HG03175 (cell line): ENCODE measurements around the gene ADAMTSL2.
"Not testable (repeated sequence)": the region's sequence is repeated elsewhere in the genome, so short reads cannot be mapped to it uniquely, and the experiment has no call there.

Experiments used
- ATAC-seq: cut with Tn5 transposase; IDR thresholded peaks from one replicate; pipeline ENCODE4 v1.9.1; 2021; ENCODE audit warnings: mild to moderate bottlenecking, moderate library complexity; ENCODE audit not compliant: unreplicated experiment

ADAMTSL2 gene

GRCh38 chr9:133553973-133554713 lies 19.6 kb downstream of the ADAMTSL2 start:
- no peak for ATAC-seq

- no peak for ATAC-seq
These were observed 20.2 kb downstream of the ADAMTSL2 start for GRCh38 chr9:133554729-133555128.

GRCh38 chr9:133556354-133556753 lies 21.9 kb downstream of the ADAMTSL2 start:
- no peak for ATAC-seq

GRCh38 chr9:133557581-133557980 lies 23.1 kb downstream of the ADAMTSL2 start:
- ATAC-seq: no peak

- ATAC-seq: peak; percentile 60
These were observed 24.0 kb downstream of the ADAMTSL2 start for GRCh38 chr9:133558191-133559126.

GRCh38 chr9:133560311-133560710 lies 25.8 kb downstream of the ADAMTSL2 start:
- no peak for ATAC-seq

GRCh38 chr9:133560944-133561343 lies 26.4 kb downstream of the ADAMTSL2 start:
- no peak for ATAC-seq

- no peak for ATAC-seq
These were observed 27.6 kb downstream of the ADAMTSL2 start for GRCh38 chr9:133561976-133562554.

- no peak for ATAC-seq
These were observed 28.2 kb downstream of the ADAMTSL2 start for GRCh38 chr9:133562611-133563290.

- ATAC-seq: no peak
These were observed 28.8 kb downstream of the ADAMTSL2 start for GRCh38 chr9:133563291-133563796.

- not testable (repeated sequence) for ATAC-seq
These were observed 29.3 kb downstream of the ADAMTSL2 start for GRCh38 chr9:133563814-133564213.

GRCh38 chr9:133564451-133565116 lies 30.1 kb downstream of the ADAMTSL2 start:
- no peak for ATAC-seq

GRCh38 chr9:133566382-133566781 lies 31.9 kb downstream of the ADAMTSL2 start:
- no peak for ATAC-seq

- no peak for ATAC-seq
These were observed 32.3 kb downstream of the ADAMTSL2 start for GRCh38 chr9:133566817-133567216.

- ATAC-seq: no peak
These were observed 33.7 kb downstream of the ADAMTSL2 start for GRCh38 chr9:133568186-133568585.

GRCh38 chr9:133569121-133569785 lies 34.7 kb downstream of the ADAMTSL2 start:
- no peak for ATAC-seq

- no peak for ATAC-seq
These were observed 35.6 kb downstream of the ADAMTSL2 start for GRCh38 chr9:133569891-133570690.

GRCh38 chr9:133570691-133571080 lies 36.2 kb downstream of the ADAMTSL2 start:
- no peak for ATAC-seq

- ATAC-seq: no peak
These were observed 36.9 kb downstream of the ADAMTSL2 start for GRCh38 chr9:133571391-133571890.
